ENCODE measurements around the gene REG1B.

DNA sequence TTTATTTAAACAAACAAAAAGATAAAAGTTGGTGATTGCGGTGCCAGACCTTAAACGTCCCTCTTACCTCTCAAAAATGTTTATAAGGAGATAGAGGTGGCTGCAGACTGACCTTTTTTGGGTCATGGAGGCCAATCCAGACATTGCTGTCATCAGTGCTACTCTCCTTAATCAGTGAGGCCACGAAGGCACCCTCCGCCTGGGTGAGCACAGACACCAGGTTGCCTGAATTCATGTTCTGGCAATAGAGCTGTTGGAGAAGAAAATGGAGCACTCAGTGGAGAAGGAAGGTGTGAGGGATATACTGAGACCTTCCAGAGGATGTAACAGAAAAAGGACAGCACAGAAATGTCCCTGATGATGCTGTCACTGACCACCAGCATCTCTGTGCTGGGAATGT lies 1.5 kb downstream of the REG1B start:
- TF ChIP-seq, protein P1, sequence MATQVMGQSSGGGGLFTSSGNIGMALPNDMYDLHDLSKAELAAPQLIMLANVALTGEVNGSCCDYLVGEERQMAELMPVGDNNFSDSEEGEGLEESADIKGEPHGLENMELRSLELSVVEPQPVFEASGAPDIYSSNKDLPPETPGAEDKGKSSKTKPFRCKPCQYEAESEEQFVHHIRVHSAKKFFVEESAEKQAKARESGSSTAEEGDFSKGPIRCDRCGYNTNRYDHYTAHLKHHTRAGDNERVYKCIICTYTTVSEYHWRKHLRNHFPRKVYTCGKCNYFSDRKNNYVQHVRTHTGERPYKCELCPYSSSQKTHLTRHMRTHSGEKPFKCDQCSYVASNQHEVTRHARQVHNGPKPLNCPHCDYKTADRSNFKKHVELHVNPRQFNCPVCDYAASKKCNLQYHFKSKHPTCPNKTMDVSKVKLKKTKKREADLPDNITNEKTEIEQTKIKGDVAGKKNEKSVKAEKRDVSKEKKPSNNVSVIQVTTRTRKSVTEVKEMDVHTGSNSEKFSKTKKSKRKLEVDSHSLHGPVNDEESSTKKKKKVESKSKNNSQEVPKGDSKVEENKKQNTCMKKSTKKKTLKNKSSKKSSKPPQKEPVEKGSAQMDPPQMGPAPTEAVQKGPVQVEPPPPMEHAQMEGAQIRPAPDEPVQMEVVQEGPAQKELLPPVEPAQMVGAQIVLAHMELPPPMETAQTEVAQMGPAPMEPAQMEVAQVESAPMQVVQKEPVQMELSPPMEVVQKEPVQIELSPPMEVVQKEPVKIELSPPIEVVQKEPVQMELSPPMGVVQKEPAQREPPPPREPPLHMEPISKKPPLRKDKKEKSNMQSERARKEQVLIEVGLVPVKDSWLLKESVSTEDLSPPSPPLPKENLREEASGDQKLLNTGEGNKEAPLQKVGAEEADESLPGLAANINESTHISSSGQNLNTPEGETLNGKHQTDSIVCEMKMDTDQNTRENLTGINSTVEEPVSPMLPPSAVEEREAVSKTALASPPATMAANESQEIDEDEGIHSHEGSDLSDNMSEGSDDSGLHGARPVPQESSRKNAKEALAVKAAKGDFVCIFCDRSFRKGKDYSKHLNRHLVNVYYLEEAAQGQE (IDR thresholded peaks at IDR 0.05; ENCODE audit: insufficient replicate concordance, low read depth), result no peak
- TF ChIP-seq, protein P2, sequence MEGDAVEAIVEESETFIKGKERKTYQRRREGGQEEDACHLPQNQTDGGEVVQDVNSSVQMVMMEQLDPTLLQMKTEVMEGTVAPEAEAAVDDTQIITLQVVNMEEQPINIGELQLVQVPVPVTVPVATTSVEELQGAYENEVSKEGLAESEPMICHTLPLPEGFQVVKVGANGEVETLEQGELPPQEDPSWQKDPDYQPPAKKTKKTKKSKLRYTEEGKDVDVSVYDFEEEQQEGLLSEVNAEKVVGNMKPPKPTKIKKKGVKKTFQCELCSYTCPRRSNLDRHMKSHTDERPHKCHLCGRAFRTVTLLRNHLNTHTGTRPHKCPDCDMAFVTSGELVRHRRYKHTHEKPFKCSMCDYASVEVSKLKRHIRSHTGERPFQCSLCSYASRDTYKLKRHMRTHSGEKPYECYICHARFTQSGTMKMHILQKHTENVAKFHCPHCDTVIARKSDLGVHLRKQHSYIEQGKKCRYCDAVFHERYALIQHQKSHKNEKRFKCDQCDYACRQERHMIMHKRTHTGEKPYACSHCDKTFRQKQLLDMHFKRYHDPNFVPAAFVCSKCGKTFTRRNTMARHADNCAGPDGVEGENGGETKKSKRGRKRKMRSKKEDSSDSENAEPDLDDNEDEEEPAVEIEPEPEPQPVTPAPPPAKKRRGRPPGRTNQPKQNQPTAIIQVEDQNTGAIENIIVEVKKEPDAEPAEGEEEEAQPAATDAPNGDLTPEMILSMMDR (IDR thresholded peaks at IDR 0.05; ENCODE audit: insufficient read depth, low read length), result no peak
- no peak for TF ChIP-seq POLR2AphosphoS5 (IDR thresholded peaks at IDR 0.05; ENCODE audit: low read depth)

All from HL-60 (cell line).